ENCODE data around the gene CTDSPL. TPM values are rescaled to one million over a fixed set of nuclear protein-coding genes. Genes with fewer than 3 reads are reported as not detected.
A peak's percentile ranks its signal among the peaks of the same experiment; 100 is the strongest.

The CTDSPL gene
- total RNA-seq, 1 donor: 34.7 TPM

DNA sequence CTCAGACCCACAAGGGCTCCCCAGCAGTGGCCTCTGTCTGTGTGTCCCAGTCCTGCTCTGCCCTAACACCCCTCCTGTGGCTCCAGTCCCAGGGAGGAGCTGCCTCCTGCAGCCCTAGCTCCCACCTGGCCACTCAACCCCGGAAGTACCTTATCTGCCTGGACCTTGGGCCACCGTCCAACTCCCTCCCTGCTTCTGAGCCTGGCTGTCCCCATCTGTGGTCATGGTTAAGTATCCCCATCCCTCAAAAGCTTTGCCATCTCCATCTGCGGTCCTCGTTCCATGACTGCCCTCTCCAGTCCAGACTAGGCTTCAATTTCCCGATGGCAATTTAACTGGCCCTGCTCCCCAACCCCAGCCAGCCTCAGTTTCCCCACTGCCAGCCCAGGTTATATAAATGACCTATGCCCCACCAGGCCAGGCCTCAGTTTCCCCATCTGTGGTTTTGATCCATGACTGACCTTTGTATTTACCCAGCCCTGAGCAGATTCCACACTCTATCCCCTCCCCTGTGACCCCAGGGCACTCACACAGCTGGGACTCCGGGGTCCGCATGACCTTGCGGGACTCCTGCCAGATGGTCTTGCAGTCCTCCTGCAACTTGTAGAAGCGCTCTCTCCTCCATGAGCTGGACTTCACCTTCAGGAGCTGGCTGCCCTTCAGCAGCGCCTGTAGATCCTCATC is 158.1 kb downstream of the CTDSPL start:
- Histone ChIP-seq H3K4me1 (ENCODE audit: insufficient read depth, low read length) (peaks cover 4% of the 10 kb centered on the region), H3K27me3 (ENCODE audit: insufficient read depth, low read length) (no peaks in the 10 kb centered on the region), H3K4me3 (ENCODE audit: insufficient read depth, low read length) (no peak overlapping the region), H4K20me1 (ENCODE audit: insufficient read depth, low read length) (peaks cover 8% of the 10 kb centered on the region), H3K79me2 (ENCODE audit: insufficient read depth, low read length) (peaks cover 16% of the 10 kb centered on the region), H2AFZ (ENCODE audit: low read length) (no peak overlapping the region), H3K36me3 (ENCODE audit: insufficient read depth, low read length) (peaks cover 18% of the 10 kb centered on the region), H3K4me2 (ENCODE audit: insufficient read depth, low read length) (no peak overlapping the region), H3K27ac (ENCODE audit: low read depth, low read length) (no peak overlapping the region), H3K9me3 (ENCODE audit: low read depth, low read length) (peaks cover 3% of the 10 kb centered on the region)
- peak; percentile 58 for DNase-seq (ENCODE audit: insufficient read length, low spot score, missing footprints)
- TF ChIP-seq, protein P1, sequence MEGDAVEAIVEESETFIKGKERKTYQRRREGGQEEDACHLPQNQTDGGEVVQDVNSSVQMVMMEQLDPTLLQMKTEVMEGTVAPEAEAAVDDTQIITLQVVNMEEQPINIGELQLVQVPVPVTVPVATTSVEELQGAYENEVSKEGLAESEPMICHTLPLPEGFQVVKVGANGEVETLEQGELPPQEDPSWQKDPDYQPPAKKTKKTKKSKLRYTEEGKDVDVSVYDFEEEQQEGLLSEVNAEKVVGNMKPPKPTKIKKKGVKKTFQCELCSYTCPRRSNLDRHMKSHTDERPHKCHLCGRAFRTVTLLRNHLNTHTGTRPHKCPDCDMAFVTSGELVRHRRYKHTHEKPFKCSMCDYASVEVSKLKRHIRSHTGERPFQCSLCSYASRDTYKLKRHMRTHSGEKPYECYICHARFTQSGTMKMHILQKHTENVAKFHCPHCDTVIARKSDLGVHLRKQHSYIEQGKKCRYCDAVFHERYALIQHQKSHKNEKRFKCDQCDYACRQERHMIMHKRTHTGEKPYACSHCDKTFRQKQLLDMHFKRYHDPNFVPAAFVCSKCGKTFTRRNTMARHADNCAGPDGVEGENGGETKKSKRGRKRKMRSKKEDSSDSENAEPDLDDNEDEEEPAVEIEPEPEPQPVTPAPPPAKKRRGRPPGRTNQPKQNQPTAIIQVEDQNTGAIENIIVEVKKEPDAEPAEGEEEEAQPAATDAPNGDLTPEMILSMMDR (IDR thresholded peaks at IDR 0.05; ENCODE audit: extremely low read depth, low read depth, low read length): no peak

DNA sequence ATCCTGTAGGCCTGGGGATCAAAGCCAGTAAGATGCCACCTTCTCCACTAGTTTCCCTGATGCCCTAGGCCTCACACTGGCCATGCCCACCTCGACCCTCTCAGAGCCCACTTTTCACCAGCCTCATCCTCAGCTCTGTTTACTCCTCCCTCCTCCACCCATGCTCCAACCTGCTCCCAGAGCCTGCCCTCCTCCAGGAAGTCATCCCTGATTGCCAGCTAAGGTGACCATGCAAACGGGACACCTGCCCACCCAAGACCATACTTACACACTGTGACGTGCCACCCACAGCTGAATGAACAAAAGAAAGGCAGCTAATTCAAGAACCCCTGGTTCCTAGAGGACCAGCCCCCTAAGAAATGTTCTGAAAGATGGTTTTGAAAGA is 158.7 kb downstream of the CTDSPL start:
- Histone ChIP-seq H3K36me3 (ENCODE audit: insufficient read depth, low read length) (peaks cover 13% of the 10 kb centered on the region), H3K9me3 (ENCODE audit: low read depth, low read length) (peaks cover 3% of the 10 kb centered on the region), H3K79me2 (ENCODE audit: insufficient read depth, low read length) (peaks cover 16% of the 10 kb centered on the region), H3K27ac (ENCODE audit: low read depth, low read length) (no peak overlapping the region), H3K4me1 (ENCODE audit: insufficient read depth, low read length) (peaks cover 6% of the 10 kb centered on the region), H4K20me1 (ENCODE audit: insufficient read depth, low read length) (peaks cover 8% of the 10 kb centered on the region), H2AFZ (ENCODE audit: low read length) (no peak overlapping the region), H3K27me3 (ENCODE audit: insufficient read depth, low read length) (no peaks in the 10 kb centered on the region), H3K4me2 (ENCODE audit: insufficient read depth, low read length) (no peak overlapping the region), H3K4me3 (ENCODE audit: insufficient read depth, low read length) (no peak overlapping the region)
- DNase-seq (ENCODE audit: insufficient read length, low spot score, missing footprints): peak; percentile 26
- TF ChIP-seq, protein P1 (IDR thresholded peaks at IDR 0.05; ENCODE audit: extremely low read depth, low read depth, low read length): no peak

DNA sequence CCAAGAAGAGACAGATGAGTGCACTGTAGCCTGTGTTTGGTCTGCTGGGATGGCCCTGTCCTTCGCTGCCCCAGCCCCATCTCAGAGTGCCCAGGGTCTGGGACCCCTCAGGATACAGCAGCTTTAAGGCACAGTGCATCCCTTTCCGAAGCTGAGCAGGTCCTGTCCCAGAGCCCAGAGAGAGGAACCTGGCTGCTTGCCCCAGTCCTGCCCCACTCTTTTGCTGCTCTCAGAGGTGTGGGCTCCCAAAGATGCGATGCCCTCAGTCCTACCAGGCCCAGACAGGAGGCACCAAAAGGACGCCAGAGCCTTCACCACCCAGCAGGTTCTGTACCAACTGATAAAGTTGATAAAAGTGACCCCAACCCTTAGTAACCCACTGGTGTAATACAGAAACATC is 159.5 kb downstream of the CTDSPL start:
- Histone ChIP-seq H3K27ac (ENCODE audit: low read depth, low read length) (no peak overlapping the region), H3K9me3 (ENCODE audit: low read depth, low read length) (peaks cover 2% of the 10 kb centered on the region), H3K4me1 (ENCODE audit: insufficient read depth, low read length) (peaks cover 13% of the 10 kb centered on the region), H3K4me3 (ENCODE audit: insufficient read depth, low read length) (no peak overlapping the region), H3K36me3 (ENCODE audit: insufficient read depth, low read length) (peaks cover 6% of the 10 kb centered on the region), H4K20me1 (ENCODE audit: insufficient read depth, low read length) (peaks cover 8% of the 10 kb centered on the region), H3K4me2 (ENCODE audit: insufficient read depth, low read length) (no peak overlapping the region), H2AFZ (ENCODE audit: low read length) (no peak overlapping the region), H3K79me2 (ENCODE audit: insufficient read depth, low read length) (peaks cover 16% of the 10 kb centered on the region), H3K27me3 (ENCODE audit: insufficient read depth, low read length) (no peaks in the 10 kb centered on the region)
- TF ChIP-seq, protein P1 (IDR thresholded peaks at IDR 0.05; ENCODE audit: extremely low read depth, low read depth, low read length): no peak
- no peak for DNase-seq (ENCODE audit: insufficient read length, low spot score, missing footprints)

DNA sequence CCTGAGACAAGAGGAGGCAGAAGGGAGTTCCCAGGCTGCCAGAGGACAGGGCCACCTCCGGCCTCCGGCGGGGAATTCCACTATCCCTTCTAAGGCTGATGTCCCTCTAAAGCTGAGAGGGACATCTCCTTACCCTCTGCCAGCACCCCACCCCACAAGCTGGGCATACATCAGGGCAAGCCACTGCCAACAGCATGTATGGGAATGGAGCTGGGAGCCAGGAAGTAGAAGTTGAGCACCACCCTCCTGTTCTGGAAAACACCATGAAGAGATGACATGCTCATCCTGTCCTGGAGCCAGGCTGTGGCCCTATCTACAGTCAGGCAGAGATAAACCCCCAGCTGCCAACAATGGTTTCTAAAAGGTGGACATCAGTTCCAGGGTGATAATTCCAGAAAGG is 160.6 kb downstream of the CTDSPL start:
- Histone ChIP-seq H3K27ac (ENCODE audit: low read depth, low read length) (no peak overlapping the region), H3K4me1 (ENCODE audit: insufficient read depth, low read length) (peaks cover 13% of the 10 kb centered on the region), H3K4me2 (ENCODE audit: insufficient read depth, low read length) (no peak overlapping the region), H3K4me3 (ENCODE audit: insufficient read depth, low read length) (no peak overlapping the region), H3K27me3 (ENCODE audit: insufficient read depth, low read length) (no peaks in the 10 kb centered on the region), H3K9me3 (ENCODE audit: low read depth, low read length) (no peaks in the 10 kb centered on the region), H3K36me3 (ENCODE audit: insufficient read depth, low read length) (no peaks in the 10 kb centered on the region), H4K20me1 (ENCODE audit: insufficient read depth, low read length) (peaks cover 8% of the 10 kb centered on the region), H3K79me2 (ENCODE audit: insufficient read depth, low read length) (peaks cover 17% of the 10 kb centered on the region), H2AFZ (ENCODE audit: low read length) (no peak overlapping the region)
- TF ChIP-seq, protein P1 (IDR thresholded peaks at IDR 0.05; ENCODE audit: extremely low read depth, low read depth, low read length): no peak
- DNase-seq (ENCODE audit: insufficient read length, low spot score, missing footprints): peak; percentile 57

All from osteoblast (primary cell).